Raji (cell line): ENCODE results near the gene MAJIN.

Experiments used
- POLR2A ChIP-seq: IDR thresholded peaks from 2 replicates; pipeline ENCODE4 v1.6.1; 2011; ENCODE audit warnings: low read depth, low read length, control low read depth; ENCODE audit not compliant: insufficient read depth

Gene MAJIN

DNA sequence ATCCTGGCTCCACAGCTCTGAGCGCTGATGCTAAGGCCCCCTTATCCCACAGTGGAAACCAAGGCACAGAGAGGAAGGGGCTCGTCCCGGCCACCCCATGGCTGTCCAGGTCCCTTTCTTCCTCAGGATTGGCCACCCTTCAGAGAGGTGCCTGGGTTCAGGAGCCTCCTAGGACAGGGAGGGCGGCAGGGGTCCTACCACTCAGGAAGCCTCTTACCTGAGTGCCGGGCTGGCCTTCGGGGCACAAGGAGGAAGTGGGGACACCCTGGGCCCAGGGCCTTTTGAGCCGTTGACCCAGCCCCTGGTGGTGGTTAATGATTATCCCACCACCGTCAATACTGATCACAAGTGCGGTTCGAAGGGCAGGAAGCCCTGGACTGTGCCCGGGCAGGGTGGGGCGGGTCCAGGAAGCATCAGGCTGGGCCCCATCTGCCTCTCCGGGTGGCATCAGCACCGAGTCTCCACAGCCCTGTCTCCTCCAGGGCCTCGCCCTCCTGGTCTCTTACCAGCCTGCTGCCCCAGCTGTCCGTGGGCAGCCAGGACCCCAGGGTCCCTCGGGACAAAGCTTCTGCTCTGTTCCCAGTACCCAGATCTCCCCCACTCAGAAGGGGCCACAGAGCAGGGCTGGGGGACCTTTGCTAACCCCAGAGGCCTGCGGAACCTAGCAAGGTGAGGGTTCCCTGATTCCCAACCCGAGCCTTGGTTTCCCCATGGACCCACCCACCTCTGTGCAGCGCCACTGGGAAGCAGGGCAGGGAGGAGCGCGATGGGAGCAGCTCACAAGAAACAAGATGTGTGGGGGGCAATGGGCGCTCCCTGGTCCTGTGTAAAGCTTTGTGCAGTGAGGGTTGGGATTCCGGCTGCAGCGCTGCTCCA, 78.5 kb downstream of the MAJIN start:
- no peak for TF ChIP-seq POLR2A

DNA sequence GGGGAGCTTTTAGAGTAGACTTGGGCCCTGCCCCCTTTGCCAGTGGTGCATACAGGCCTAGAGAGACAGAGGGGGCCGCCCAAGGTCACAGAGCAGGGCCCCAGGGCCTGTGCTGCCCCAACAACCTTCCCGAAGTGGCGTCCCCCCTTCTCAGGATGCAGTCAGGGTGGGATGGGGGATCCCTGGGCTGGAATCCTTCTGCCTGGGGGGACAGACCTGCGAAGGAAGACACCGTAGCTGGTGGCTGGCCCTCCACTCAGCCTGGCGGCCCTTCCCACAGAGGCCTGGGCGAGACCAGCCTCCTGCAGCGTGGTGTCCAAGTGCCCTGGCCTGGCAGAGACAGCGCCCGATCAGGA, 79.1 kb downstream of the MAJIN start:
- TF ChIP-seq POLR2A, result no peak

- no peak for TF ChIP-seq POLR2A
These were observed 79.5 kb downstream of the MAJIN start for GRCh38 chr11:64892411-64892831.

- no peak for TF ChIP-seq POLR2A
These were observed 80.0 kb downstream of the MAJIN start for GRCh38 chr11:64891880-64892279.

DNA sequence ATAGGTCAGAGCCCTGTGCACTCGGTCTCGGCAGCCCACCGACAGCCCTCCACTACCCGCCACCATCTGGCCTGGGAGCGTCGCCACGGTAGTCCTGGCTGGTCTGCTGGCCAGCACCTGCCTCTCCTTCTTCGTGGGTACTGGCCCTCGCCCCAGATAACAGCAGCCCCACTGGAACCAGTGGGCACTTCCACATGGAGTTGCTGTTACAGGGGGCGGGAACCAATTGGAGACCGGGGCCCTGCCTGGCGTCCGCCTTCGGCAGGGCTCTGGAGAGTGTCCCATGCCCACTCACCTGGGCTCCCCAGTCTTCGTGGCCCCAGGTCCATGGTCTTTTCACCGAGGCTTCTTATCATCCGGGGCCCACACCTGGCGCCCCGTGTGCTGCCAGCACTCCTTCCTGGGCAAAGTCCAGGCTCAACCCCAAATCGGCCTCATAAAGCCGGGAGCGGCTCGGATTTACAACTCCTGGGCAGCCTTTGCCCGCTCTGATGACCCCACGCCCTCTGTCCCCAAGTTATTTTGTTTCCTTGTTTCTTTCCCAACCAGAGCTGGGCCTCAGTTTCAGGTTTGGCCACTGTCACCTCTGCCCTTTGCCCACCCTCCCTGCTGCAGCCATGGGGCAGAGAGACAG, 80.6 kb downstream of the MAJIN start:
- no peak for TF ChIP-seq POLR2A

GRCh38 chr11:64890522-64890939, 81.4 kb downstream of the MAJIN start:
- TF ChIP-seq POLR2A, result no peak

DNA sequence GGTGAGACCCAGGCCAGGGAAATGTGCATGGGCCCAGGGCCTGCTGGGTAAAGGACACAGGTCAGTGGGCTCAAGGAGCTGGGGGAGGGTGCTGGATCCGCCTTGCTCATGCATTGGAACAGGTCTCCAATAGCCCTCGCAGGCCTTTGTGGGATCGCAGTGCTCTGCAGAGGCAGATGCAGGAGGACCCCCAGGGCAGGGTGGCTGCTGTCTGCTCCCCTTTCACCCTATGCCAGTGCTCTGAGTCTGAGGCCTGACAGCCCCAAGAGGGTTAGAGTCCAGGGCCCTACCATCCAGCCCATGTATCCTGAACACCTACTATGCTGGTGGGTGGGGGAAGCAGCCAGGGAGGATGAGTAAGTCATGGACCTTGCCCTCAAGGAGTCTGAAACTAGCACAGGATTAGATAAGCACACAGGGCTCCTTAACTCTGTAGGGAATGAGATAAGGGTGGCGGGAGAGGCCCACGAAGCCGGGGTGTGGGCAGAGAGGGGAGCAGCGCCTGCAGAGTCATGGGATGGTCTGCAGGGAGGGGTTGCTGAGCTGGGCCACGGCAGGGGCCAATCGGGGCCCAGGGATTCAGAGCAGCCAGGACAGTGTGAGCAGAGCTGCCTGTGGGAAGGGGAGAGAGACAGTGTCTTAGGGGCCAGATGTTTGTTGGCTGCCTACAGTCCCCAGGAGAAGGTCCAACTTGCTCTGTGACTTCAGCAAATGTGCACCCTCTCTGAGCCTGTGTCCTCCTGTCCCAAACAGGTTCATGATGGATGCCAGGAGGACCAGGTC, 83.0 kb downstream of the MAJIN start:
- no peak for TF ChIP-seq POLR2A

DNA sequence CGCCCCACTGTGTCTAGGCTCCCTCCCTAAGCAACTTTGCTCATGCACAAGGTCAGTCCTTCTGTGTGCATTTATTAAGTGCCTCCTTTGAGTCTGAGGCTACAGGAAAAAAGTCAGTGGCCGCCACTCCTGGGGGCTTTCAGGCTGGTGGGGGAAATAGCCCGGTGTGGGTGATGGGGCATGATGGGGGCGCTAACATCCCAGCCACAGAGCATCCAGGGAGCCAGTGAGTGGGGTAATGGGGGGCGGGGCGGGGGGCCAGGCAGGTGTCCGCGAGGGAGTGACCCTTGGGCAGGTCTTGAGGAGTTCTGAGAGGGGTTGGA, 83.5 kb downstream of the MAJIN start:
- no peak for TF ChIP-seq POLR2A
